GM23248 (cell line): Measurements from ENCODE around the gene MBOAT1.

Experiments used
- EZH2 ChIP-seq: fragments of 200-600 bp; sonication (generic); IDR thresholded peaks from 2 replicates; pipeline ENCODE4 v1.6.1; 2018; ENCODE audit warnings: antibody characterized with exemption, mild to moderate bottlenecking; ENCODE audit not compliant: insufficient read depth, poor library complexity, severe bottlenecking
- EZH2phosphoT487 ChIP-seq: fragments of 200-600 bp; sonication (generic); IDR thresholded peaks from 2 replicates; pipeline ENCODE4 v1.6.1; 2018; ENCODE audit warnings: antibody characterized with exemption, moderate library complexity, mild to moderate bottlenecking, low read depth; ENCODE audit not compliant: insufficient read depth

GRCh38 chr6:20169786-20170185 is 42.5 kb downstream of the MBOAT1 start:
- TF ChIP-seq EZH2 (no peak), EZH2phosphoT487 (no peak)
